ENCODE data around the gene RP9. TPM values are rescaled to one million over a fixed set of nuclear protein-coding genes. Genes with fewer than 3 reads are reported as not detected.
A peak's percentile ranks its signal among the peaks of the same experiment; 100 is the strongest.

RP9 gene
- total RNA-seq, 4 donors from 2014 or later, result 4.7 to 11.7 (median 10.1) TPM

DNA sequence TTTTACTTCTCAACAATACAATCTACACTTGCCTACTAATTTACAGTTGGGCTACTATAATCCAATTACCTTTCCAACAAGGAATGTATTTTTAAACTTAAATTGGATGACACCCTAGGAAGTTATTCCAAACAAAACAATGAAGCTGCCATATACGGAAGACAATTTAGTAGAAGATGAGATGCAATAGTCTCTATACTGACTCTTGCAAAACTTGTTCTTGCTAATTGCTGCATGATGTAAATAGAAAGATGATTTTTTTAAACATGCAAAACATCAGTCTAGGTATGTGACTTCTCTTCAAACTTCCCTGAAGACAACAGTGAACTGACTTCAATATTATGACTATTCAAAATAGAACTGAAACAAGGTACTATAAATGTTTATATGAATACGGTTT is 64.2 kb downstream of the RP9 start:
- Histone ChIP-seq H3K4me3 (no peak overlapping the region), H3K27ac (peak overlapping the region in 2 of 4 donors; percentile 14 to 21), H3K36me3 (no peaks in the 10 kb centered on the region), H3K9me3 (no peaks in the 10 kb centered on the region), H3K27me3 (no peaks in the 10 kb centered on the region), H3K4me1 (peaks cover 0 to 69% (median 2%) of the 10 kb centered on the region in 3 donors)
- 6 to 43% methylated on average over 2 of the region's 2 CpGs for WGBS, 2 donors (ENCODE audit: low coverage in 1 of 2)
- ATAC-seq, result no peak
- no peak for TF ChIP-seq POLR2AphosphoS5 (IDR thresholded peaks at IDR 0.05)
- TF ChIP-seq, protein P1, sequence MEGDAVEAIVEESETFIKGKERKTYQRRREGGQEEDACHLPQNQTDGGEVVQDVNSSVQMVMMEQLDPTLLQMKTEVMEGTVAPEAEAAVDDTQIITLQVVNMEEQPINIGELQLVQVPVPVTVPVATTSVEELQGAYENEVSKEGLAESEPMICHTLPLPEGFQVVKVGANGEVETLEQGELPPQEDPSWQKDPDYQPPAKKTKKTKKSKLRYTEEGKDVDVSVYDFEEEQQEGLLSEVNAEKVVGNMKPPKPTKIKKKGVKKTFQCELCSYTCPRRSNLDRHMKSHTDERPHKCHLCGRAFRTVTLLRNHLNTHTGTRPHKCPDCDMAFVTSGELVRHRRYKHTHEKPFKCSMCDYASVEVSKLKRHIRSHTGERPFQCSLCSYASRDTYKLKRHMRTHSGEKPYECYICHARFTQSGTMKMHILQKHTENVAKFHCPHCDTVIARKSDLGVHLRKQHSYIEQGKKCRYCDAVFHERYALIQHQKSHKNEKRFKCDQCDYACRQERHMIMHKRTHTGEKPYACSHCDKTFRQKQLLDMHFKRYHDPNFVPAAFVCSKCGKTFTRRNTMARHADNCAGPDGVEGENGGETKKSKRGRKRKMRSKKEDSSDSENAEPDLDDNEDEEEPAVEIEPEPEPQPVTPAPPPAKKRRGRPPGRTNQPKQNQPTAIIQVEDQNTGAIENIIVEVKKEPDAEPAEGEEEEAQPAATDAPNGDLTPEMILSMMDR (IDR thresholded peaks at IDR 0.05), result no peak
- TF ChIP-seq EP300 (IDR thresholded peaks at IDR 0.05), result no peak
- no peak for TF ChIP-seq POLR2A (IDR thresholded peaks at IDR 0.05)

Small RNAs within 50 kb of the gene (small RNA-seq; reads per million reads assigned to genes)
- gene AC074338.1 (0 reads per million in 4 donors), gene RN7SL505P (0 reads per million in 4 donors)

Other genes with a start within 250 kb of the RP9 start
- gene KBTBD2, start 217.6 kb downstream of the RP9 start, total RNA-seq, result 10 to 100 TPM; 31.2 to 64.6 (median 37.4) TPM
- 100 to 1,000 TPM in 3 of 4 donors, 10 to 100 TPM in 1; 94.8 to 141 (median 135) TPM for gene FKBP9, start 152.0 kb downstream of the RP9 start, total RNA-seq
- gene NT5C3A, start 46.6 kb downstream of the RP9 start, total RNA-seq, result 10 to 100 TPM; 13.1 to 32.5 (median 20.2) TPM
- 10 to 100 TPM; 11.2 to 34.5 (median 20.4) TPM for gene BBS9, start 20.2 kb upstream of the RP9 start, total RNA-seq

All from gastroesophageal sphincter (tissue), 4 donors.